Stomach (tissue), 9 donors: ENCODE data around the gene PLEKHH3. TPM values are rescaled to one million over a fixed set of nuclear protein-coding genes. Genes with fewer than 3 reads are reported as not detected.

ENCODE experiments used
- DNase-seq, 2 donors: peaks; one replicate each; pipeline versions ENCODE4 v3.0.0 to v3.0.0-alpha.2; 2013 to 2019
- H3K27ac ChIP-seq, 5 donors: fragments of 200-600 bp in 4 of 5; sonication (generic) in 4 of 5; one replicate each; pipeline ENCODE4 v1.5.1; 2013 to 2019; ENCODE audit warnings: mild to moderate bottlenecking in 1 of 5, moderate library complexity in 1 of 5
- H3K27me3 ChIP-seq, 3 donors: fragments of 200-600 bp; sonication (generic); one replicate each; pipeline ENCODE4 v1.5.1; 2017 to 2019; ENCODE audit warnings: mixed run types in 1 of 3
- H3K36me3 ChIP-seq, 4 donors: fragments of 200-600 bp; sonication (generic); 1 replicate in 3 of 4; 2 replicates in 1 of 4; pipeline ENCODE4 v1.5.1; 2016 to 2019
- H3K4me1 ChIP-seq, 4 donors: fragments of 200-600 bp; sonication (generic); one replicate each; pipeline ENCODE4 v1.5.1; 2016 to 2019
- H3K4me3 ChIP-seq, 4 donors: fragments of 200-600 bp; sonication (generic) in 3 of 4; one replicate each; pipeline ENCODE4 v1.5.1; 2016 to 2019; ENCODE audit warnings: mild to moderate bottlenecking in 1 of 4
- H3K9me3 ChIP-seq, 4 donors: fragments of 200-600 bp; sonication (generic); one replicate each; pipeline ENCODE4 v1.5.1; 2016 to 2019
- EP300 ChIP-seq: sonication (generic); formaldehyde crosslinking; IDR thresholded peaks from one replicate; pipeline ENCODE4 v1.6.1; 2017; ENCODE audit warnings: antibody characterized with exemption
- POLR2A ChIP-seq, 4 donors: fragments of 450-650 bp; IDR thresholded peaks; one replicate each; pipeline ENCODE4 v1.6.1; 2016; ENCODE audit warnings: antibody characterized with exemption in 4 of 4, control low read depth in 2 of 4, mild to moderate bottlenecking in 1 of 4, moderate library complexity in 1 of 4
- POLR2AphosphoS5 ChIP-seq, 3 donors: sonication (generic); formaldehyde crosslinking; IDR thresholded peaks; one replicate each; pipeline ENCODE4 v1.6.1; 2016; ENCODE audit warnings: antibody characterized with exemption in 3 of 3
- WGBS, 5 donors: extraction: QIAGEN DNeasy Blood & Tissue Kit in 3 of 5; methylation state at CpG; one replicate each; pipeline versions ENCODE4 v1.1.5 to v1.1.7; 2013 to 2018; 5-methylcytosine and 5-hydroxymethylcytosine counted together
- intact Hi-C: fragments of 100-400 bp; cut with DNase I; formaldehyde crosslinking; loops from one replicate; pipeline ENCODE4 v1.15.1; 2023; ENCODE audit warnings: low total_unique reads
- polyA plus RNA-seq, 3 donors: library from polyadenylated mRNA; stranded (reverse); fragments of 200-250 nt; gene quantifications; one replicate each; pipeline ENCODE4 v1.2.3, GENCODE V29; 2013
- total RNA-seq, 5 donors: library from RNA; depleted of rRNA; stranded (reverse); fragments of >200 nt; gene quantifications; one replicate each; pipeline versions ENCODE4 v1.1.0 to v1.2.3, GENCODE V29; 2014 to 2016
- TF ChIP-seq, protein P1 (sequence below), 7 experiments: fragments of 450-650 bp in 4 of 7; fragments of 200-600 bp in 3 of 7; sonication (generic) in 3 of 7; IDR thresholded peaks; one replicate each; pipeline ENCODE4 v1.5.1; 2016 to 2019; ENCODE audit warnings: antibody characterized with exemption in 7 of 7, control low read depth in 2 of 7, mild to moderate bottlenecking in 1 of 7
- donor health status: healthy with polysubstance abuse.
- donor health status: Bipolar disorder and iron deficiency.
- donor health status: healthy.

Gene PLEKHH3
- total and polyA plus RNA-seq, 8 donors = 16.5 to 96.0 (median 40.4) TPM

DNA sequence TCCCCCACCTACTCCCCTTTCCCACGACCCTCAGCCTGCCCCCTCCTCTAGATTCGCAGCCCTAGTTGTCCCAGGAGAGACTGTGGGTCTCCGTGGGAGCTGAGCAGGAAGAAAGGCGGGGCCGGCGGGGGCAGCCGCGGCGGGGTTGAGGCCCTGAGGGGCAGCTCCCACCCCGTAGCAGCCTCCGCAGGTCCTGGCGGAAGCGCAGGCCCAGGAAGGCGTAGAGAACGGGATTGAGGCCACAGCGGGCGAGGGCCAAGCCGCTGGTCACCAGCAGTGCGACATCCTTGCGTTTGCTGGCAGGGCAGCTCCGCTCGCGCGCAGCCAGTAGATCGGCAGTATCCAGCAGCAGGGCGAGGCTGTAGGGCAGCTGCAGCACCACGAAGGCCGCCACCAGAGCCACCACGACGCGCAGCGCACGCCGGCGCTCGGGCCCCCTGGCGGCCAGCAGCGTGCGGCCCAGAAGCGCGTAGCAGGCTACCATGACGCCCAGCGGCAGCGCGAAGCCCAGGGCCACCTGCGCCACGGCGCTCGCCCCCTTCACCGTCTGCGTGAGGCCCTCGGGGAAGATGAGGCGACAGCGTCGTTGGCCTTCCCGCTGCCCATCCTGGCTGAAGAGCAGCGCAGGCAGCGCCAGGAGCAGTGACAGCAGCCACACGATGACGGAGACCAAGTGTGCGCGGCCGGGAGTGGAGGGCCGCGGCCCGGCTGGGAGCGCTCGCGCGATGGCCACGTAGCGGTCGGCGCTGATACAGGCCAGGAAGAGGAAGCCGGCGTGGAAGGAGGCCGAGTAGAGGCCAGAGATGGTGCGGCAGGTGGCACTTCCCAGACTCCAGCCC is 2.9 kb upstream of the PLEKHH3 start:
- H3K9me3 ChIP-seq = no peaks in the 10 kb centered on the region
- TF ChIP-seq EP300 (no peak), POLR2A (IDR thresholded peaks at IDR 0.05) (no peak), POLR2AphosphoS5 (IDR thresholded peaks at IDR 0.05) (peak in 2 of 3 donors; percentile 44 to 80)
- TF ChIP-seq, protein P1, sequence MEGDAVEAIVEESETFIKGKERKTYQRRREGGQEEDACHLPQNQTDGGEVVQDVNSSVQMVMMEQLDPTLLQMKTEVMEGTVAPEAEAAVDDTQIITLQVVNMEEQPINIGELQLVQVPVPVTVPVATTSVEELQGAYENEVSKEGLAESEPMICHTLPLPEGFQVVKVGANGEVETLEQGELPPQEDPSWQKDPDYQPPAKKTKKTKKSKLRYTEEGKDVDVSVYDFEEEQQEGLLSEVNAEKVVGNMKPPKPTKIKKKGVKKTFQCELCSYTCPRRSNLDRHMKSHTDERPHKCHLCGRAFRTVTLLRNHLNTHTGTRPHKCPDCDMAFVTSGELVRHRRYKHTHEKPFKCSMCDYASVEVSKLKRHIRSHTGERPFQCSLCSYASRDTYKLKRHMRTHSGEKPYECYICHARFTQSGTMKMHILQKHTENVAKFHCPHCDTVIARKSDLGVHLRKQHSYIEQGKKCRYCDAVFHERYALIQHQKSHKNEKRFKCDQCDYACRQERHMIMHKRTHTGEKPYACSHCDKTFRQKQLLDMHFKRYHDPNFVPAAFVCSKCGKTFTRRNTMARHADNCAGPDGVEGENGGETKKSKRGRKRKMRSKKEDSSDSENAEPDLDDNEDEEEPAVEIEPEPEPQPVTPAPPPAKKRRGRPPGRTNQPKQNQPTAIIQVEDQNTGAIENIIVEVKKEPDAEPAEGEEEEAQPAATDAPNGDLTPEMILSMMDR (IDR thresholded peaks at IDR 0.05) = peak in 6 of 7 experiments; percentile 3 to 95 (median 90)
- H3K27ac ChIP-seq = peak overlapping the region; percentile 90 to 99 (median 96)
- H3K27me3 ChIP-seq = peaks cover 0 to 45% (median 7%) of the 10 kb centered on the region in 3 donors
- peak overlapping the region; percentile 58 to 96 (median 90) for H3K4me3 ChIP-seq
- peak; percentile 86 to 95 for DNase-seq
- intact Hi-C loops = loop anchor here (10.0 kb wide), 1 partner anchor 95 kb away; no protein-coding TSS in a partner anchor
- peaks cover 60 to 89% (median 86%) of the 10 kb centered on the region in 4 donors for H3K4me1 ChIP-seq
- no peaks in the 10 kb centered on the region for H3K36me3 ChIP-seq
- 3 to 7% (median 4%) methylated on average over 37 to 78 of the region's 78 CpGs for WGBS, 5 donors

DNA sequence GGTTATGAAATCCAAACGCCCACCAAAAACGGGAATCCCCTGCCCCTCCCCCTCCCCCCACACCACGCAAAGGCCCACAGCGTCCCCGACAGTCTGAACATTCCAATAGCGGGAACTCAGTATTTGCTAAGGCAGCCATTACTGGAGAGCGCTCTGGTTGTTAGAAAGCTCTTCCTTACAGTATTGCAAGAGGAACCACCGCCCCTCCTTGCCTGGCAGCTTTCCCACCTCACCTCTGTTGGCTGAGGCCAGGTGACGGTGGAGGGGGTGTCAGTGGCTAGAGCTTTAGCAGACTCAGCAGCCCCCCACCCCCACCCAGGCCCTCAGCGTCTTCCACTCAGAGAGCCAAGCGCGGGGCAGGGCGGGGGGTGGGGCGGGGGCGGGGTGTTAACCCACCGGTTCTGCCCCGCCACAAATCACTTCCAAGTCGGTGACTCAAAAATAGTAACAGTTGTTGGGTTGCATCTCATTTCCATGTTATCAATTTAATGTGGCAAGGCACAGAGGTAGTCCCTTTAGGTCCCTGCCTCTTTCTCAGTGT is 2.2 kb upstream of the PLEKHH3 start:
- peak; percentile 63 to 89 for DNase-seq
- Histone ChIP-seq H3K27me3 (peaks cover 0 to 50% (median 7%) of the 10 kb centered on the region in 3 donors), H3K36me3 (no peaks in the 10 kb centered on the region), H3K4me1 (peaks cover 67 to 89% (median 86%) of the 10 kb centered on the region in 4 donors), H3K4me3 (peak overlapping the region; percentile 58 to 96 (median 90)), H3K27ac (peak overlapping the region; percentile 90 to 99 (median 96)), H3K9me3 (no peaks in the 10 kb centered on the region)
- WGBS, 5 donors = 4 to 10% (median 4%) methylated on average over 8 to 18 of the region's 18 CpGs
- TF ChIP-seq, protein P1 (IDR thresholded peaks at IDR 0.05) = no peak
- no peak for TF ChIP-seq POLR2AphosphoS5 (IDR thresholded peaks at IDR 0.05)
- no peak for TF ChIP-seq POLR2A (IDR thresholded peaks at IDR 0.05)
- TF ChIP-seq EP300 = no peak
- intact Hi-C loops = no loop called here

DNA sequence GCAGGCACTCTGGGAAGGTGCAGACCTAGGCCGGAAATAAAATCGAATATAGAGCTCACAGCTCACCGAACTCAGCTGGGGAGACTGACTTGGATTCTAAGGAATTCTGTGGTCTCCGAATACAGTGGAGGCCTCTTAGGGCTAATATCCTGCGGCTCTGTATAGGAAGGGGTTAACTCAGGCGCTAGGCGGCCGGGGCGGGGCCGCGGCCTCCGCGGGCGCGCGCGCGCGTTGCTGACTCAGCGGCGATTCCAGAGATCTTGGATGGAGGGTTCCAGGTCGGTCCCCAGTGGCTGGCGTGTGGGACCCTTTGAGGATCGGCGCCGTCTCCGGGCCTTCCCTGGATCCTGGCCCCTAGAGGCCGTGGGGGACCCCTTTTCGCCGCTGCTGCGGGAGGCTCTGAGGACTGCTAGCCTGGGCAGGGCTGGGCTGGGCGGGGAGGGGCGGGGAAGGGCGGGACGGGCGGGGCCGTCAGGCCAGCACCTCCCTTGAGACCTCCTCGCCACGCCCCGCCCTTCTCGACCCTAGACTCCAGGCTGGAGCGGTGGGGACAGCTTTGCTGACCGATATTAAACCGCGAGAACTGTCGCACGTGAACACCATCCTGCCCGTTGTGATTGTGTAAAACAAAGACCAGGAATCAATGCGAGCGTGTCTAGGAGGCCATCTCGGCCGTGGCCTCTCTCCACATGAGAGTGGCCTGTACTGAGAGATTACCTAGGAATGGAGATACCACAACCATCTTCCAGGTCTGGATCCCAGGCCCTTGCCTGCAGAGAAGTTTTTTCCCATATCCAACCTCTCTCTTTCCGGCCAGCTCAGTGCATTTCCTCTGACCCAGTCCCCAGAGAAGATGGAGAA is 1.4 kb upstream of the PLEKHH3 start:
- H3K4me1 ChIP-seq = peaks cover 69 to 89% (median 86%) of the 10 kb centered on the region in 4 donors
- intact Hi-C loops = no loop called here
- no peaks in the 10 kb centered on the region for H3K9me3 ChIP-seq
- H3K27ac ChIP-seq = peak overlapping the region; percentile 91 to 99 (median 97)
- peak overlapping the region; percentile 58 to 96 (median 90) for H3K4me3 ChIP-seq
- DNase-seq = peak; percentile 85 to 95
- H3K36me3 ChIP-seq = peaks cover 4 to 6% (median 6%) of the 10 kb centered on the region in 4 donors
- 1% methylated on average over 29 to 53 of the region's 53 CpGs for WGBS, 5 donors
- H3K27me3 ChIP-seq = peaks cover 0 to 52% (median 7%) of the 10 kb centered on the region in 3 donors
- TF ChIP-seq EP300 = no peak
- TF ChIP-seq, protein P1 (IDR thresholded peaks at IDR 0.05) = no peak
- peak in 1 of 4 donors; percentile 14 for TF ChIP-seq POLR2A (IDR thresholded peaks at IDR 0.05)
- TF ChIP-seq POLR2AphosphoS5 (IDR thresholded peaks at IDR 0.05) = peak in 2 of 3 donors; percentile 40 to 43
